Left hindlimb (tissue), 1 donor: ENCODE results near the gene SIRT3.

Source experiments
- DNase-seq: peaks from one replicate; pipeline ENCODE4 v3.0.0-alpha.2; 2018

The SIRT3 gene

DNA sequence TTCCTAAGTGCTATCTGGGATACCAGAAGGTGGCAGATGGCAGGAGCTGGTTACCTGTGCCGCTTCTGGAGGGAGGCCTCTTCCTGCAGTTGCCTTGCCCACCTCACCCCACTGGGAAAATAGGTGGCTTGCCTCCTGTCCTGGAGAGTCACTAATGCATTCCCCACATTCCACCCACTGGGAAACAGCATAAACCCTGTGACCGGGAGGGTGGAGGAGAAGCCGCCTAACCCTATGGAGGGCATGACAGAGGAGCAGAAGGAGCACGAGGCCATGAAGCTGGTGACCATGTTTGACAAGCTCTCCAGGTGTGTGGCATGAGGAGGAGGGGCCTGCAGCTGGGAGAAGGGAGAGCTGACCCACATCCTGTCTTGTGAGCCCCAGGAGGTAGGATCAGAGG lies 23.0 kb downstream of the SIRT3 start:
- DNase-seq = no peak

DNA sequence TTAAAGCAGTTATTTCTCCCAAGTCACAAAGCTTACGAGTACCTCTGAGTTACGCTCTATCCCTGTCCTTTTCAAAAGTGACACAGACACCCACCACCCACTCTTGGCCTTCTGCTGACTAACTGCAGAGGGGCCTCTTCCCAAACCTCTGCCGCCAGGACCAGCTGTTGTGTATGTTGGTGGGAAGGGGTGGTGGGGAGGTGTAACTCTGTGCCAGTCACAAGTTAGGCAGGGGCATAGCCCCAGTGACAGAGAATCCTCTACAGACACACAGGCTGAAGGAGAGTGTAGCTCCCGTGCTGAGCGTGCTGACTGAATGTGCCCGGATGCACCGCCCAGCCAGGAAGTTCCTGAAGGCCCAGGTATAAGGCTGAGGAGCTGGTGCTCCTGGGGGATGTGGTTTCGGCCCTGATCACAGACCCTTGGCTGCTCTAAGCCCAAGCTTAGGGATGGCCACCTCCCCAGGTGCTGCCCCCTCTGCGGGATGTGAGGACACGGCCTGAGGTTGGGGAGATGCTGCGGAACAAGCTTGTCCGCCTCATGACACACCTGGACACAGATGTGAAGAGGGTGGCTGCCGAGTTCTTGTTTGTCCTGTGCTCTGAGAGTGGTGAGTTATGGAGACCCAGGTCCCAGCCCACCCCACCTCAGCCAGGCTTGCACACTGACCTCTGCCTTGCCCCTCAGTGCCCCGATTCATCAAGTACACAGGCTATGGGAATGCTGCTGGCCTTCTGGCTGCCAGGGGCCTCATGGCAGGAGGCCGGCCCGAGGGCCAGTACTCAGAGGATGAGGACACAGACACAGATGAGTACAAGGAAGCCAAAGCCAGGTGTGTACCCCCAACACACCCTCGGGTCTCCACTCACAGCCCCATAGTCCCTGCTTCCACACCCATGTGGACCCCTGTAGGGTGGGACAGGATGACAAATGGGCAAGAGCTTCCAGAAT lies 23.7 kb downstream of the SIRT3 start:
- no peak for DNase-seq

DNA sequence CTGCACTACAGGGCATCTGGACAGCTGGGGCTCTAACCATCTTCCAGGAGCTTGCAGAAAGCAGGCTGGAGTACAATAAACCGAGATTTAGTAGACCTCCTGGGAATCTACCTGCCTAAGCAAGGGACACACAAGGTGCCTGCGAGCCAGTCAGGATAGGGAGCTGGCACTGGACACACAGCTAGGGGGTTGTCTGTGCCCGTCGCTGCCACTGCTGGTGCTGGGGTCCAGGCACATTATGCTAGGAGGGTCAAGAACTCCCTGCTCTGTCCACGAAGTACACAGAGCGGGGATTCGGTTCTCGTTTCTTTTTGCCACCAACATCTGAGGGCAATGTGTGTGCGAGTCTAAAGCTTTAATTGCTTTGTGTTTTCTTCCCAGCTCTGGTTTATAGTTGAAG lies 24.4 kb downstream of the SIRT3 start:
- DNase-seq = no peak

DNA sequence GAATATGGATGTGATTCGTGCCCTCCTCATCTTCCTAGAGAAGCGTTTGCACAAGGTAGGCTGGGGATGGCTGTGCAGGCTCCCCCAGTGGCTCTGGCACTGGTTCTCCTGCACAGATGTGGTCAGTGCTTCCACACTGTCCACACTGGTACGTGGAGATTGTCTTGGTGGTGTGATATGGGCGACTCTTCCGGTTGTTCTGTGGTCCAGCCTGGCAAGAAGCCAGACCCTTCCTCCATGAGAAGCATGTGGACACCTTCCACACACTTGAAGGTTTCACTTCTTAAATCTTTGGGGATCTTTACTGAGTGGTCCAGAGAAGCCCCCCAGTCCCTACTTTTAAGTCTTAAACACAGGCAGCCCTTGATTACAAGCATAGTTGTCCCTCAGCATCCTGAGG lies 24.8 kb downstream of the SIRT3 start:
- DNase-seq = no peak

DNA sequence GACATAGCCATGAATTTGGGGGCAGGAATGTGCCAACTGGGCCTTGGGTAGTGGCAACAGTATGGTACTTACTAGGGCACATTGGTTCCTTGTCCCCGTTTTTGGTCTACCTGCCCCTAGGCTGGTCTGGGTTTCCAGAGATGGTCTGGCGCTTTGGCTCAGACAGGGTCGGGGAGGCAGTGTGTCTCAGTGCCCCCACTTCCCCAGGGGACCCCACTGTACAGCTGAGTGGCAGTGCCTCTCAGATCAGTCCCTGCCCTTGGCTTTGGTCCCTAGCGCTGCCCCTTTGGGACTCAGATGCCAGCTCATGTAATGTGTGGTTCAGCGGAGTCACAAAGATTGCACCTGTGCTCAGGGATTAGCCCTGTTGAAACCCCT lies 25.4 kb downstream of the SIRT3 start:
- no peak for DNase-seq

DNA sequence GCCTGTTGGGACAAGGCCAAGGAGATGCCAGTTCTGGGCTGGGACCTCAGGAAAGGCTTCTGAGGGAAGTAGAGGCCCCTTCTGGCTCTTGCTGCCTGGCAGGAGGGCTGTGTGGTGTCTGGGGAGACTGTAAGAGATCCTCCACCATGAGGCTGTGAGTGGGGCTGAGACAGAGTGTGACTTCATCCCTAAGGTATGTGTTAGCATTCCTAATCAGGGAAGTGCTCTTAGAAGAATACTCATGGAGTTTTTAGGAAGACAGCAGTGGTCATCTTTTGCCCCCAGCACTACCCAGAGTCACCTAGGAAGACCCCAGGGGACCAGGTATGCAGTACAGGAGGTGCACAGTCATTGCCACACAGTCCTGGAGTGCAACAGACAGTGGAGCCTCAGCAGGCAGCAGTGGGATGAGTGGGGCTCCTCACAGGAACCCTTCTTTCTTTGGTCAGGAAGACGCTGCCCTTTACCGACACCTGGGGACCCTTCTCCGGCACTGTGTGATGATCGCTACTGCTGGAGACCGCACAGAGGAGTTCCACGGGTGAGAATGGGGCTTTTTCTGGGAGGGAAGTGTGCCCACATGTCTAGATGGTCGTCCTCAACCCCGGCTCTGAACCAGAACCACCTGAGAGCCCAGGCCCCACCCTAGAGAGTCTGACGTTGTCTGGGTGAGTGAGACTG lies 25.9 kb downstream of the SIRT3 start:
- no peak for DNase-seq

DNA sequence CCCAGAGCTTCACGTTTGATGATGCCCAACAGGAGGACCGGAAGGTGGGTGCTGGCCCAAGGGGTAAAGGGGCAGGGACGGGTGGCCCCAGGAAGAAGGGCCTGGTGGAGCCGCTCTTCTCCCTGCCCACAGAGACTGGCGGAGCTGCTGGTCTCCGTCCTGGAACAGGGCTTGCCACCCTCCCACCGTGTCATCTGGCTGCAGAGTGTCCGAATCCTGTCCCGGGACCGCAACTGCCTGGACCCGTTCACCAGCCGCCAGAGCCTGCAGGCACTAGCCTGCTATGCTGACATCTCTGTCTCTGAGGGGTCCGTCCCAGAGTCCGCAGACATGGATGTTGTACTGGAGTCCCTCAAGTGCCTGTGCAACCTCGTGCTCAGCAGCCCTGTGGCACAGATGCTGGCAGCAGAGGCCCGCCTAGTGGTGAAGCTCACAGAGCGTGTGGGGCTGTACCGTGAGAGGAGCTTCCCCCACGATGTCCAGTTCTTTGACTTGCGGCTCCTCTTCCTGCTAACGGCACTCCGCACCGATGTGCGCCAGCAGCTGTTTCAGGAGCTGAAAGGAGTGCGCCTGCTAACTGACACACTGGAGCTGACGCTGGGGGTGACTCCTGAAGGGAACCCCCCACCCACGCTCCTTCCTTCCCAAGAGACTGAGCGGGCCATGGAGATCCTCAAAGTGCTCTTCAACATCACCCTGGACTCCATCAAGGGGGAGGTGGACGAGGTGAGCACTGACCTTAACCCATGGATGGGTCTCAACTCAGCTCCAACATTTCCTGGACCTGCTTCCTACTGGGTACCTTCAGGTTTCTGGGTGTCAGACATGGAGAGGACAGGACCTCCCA lies 26.6 kb downstream of the SIRT3 start:
- no peak for DNase-seq

DNA sequence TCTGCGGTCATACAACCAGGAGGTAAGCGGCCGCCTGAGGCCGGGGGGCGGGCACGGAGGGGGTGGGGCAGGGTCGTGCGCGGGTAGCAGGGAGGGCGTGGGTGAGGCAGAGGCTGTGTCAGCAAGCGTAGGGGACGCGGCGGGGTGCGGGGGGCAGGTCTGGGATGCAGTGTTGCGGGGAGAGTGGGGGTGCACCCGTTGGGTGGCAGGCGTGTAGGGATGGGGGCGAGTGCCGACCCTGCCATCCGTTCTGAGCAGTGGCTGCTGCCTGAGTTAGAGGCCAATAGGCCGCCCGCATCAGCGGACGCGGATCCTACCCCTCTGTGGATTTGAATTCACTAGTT lies 27.3 kb downstream of the SIRT3 start:
- DNase-seq = no peak

DNA sequence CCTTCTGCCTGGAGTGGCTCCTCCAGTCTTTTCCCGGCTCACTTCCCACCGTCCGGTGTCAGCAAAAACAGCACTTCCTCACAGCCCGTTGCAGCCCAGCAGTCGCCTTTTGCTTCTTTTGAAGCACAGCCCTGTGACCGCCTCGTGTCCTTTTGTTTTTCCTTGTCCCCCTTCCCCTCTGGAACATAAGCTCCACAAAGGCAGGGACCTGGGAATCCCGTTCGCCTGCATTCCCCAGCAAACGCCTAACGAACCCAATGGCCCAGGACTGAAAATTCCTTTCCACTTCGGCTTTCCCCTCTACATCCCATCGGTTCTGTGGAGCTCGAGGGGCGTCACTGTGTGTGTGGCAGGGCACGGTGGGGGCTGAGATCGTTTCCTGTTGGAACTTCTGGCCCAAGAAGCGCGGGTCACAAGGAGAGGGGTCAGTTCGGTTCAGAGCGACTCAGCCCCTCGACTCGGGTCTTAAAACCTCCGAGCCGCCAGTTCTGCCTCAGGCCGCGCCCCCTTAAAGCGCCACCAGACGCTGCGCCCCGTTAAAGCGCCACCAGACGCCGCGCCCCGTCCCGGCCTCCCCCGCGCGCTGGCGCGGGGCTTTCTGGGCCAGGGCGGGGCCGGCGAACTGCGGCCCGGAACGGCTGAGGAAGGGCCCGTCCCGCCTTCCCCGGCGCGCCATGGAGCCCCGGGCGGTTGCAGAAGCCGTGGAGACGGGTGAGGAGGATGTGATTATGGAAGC lies 27.8 kb downstream of the SIRT3 start:
- DNase-seq = peak; percentile 84

DNA sequence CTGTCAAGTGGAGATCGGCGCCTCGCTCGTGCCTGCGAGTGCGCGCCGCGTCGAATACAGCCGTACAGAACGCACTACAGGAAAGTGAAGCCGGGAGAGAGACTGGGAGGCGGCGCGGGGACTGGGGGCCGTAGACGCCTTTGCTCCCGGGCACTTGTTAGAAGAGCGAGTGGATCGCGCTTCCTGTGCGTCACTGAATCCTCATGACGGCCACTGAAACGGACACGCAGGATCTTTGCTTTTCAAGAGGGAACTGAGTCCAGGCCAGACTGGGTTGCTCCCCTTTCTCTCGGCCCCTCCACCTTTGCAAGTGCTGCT lies 28.3 kb downstream of the SIRT3 start:
- no peak for DNase-seq

DNA sequence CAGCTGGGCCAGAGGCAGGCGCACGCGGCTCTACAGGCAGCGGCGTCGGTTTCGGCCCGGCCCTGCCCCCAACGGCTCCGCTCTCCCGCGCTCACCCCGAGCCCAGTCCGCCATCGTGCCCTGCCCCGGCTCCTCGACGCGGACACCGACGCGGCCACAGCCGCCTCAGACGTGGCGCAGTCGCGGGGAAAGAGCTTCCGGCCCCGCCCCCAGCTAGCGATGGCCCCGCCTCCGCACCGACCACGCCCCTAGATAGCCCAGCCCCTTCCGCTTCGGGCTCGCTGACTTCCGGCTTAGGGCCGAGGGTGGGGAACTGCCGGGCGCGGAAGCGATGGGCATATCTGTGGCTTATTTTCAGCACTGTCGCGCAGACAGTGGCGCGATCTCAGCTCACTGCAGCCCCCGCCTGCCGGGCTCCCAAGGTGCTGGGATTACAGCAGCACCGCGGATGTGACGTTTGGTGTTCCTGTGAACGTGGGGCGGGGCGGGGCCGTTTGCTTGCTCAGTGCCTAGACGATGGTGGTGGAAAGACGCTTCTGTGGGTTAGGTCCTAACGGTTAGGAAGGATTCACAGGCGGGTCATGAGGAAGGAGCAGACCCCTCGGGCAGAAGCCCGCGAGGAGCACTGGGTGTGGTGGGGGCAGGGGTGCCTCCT lies 28.8 kb downstream of the SIRT3 start, which contains the start of the genes BET1L and RIC8A:
TSS of gene BET1L (minus strand) at position 192 of the 655 bp plus-strand sequence. CDS start at position 114, 78 bp downstream.
TSS of gene RIC8A (plus strand) at position 501 of the 655 bp plus-strand sequence. CDS start 1,147 bp downstream, outside the sequence.
- peak; percentile 97 for DNase-seq

DNA sequence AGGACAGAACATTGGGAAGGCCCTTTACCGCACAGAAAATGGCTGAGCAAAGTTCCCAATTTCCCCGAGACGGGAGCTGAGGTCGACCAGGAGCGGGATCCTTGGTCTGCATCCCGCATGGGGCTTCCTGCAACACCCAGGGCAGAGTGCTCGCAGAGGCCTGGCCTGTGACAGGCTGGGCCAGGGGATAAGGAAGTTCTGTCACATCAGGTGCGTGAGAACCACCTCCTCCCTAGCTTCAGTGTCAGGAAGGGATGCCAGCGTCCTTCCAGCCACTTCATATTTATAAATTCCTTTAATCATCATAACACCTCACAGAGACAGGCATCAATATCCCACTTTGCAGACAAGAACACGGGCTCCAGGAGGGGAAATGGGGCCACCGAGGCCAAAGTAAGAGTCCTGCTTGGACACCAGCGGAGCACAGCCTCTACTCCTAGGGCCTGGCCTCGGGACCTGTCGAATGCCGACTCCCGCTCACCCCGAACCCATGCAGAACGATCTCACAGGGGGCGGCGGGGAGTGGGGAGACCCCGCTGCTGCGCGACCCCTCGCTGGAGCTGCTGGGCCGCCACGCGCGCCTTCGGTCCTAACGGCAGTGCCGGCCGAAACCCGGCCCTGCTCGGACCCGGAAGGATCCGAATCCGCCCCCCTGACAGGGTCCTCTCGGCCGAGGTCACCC lies 29.5 kb downstream of the SIRT3 start:
- DNase-seq = no peak

DNA sequence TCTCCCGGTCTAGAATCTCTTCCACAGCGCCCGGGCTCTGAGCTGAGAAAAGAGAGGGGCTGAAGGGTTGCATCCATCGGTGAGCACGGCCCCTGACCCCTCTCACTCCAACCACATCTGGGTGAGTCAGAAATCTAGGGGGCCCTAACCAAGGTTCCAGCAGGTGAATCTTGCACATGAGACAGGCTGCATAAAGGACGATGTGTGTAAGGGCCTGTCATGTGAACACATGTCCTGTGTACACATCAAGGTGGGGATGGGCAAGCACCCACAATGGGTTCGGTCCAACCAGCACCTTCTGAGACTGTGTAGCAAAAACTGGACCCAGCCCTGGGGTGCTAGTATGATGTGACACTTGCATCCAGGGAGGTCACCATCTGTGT lies 30.1 kb downstream of the SIRT3 start:
- no peak for DNase-seq

DNA sequence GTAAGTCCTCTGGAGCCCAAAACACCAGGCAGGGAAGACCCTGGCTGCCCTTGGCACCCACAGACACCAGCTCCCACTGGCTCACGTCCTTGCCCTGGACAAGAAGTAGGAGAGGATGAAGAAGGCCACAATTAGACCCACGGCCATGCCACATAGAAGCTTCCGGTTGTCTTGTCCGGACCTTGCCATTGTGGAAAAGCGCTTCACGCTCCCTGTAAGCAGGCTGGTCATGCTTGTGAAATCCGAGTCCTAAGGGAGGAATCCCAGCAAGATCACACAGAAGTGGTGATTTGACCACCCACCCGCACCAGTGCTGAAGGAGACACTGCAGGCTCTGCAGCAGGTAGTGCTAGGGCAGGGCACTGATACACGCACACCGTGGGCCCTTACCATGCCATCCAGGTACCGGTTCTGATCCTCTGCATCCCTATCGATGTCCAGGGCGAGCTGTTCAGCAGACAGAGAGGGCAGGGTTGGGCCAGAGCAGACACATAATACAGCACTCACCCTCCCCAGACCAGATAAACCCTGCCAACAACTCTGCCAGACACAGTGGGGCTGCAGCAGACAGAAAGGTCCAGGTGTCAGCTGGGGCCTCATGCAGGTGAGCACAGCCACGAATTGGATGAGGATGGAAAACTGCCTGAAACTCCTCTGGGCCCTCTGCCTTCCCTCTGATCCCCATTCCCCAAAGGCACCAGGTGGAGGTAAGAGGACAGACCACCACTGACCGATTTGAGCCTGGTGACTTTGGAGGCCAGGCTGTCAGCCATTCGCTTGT lies 30.7 kb downstream of the SIRT3 start:
- peak; percentile 17 for DNase-seq

DNA sequence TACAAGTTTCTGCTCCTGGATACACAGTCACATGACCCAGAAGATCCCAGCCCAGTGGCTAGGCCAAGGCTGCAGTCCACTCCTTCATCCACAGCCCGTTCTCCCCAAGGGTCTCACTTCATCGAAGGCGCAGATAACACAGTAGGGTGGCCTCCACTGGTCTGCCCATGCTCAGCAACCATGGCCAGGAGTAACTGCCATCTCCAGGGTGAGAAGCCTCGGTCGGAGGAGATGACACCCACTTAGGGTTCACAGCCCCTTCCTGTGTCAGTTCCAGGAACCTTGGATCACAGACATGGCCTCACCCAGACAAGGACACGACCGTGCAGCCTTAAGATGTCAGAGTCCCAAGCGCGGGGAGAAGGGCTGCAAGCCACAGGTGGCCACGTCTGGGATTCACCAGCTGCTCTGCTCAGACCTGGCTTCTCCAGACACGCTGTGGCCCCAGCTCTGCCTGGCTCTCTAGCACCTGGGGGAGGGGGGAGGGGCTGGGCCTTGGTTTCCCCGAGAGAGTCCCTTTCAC lies 31.5 kb downstream of the SIRT3 start:
- DNase-seq = peak; percentile 19

DNA sequence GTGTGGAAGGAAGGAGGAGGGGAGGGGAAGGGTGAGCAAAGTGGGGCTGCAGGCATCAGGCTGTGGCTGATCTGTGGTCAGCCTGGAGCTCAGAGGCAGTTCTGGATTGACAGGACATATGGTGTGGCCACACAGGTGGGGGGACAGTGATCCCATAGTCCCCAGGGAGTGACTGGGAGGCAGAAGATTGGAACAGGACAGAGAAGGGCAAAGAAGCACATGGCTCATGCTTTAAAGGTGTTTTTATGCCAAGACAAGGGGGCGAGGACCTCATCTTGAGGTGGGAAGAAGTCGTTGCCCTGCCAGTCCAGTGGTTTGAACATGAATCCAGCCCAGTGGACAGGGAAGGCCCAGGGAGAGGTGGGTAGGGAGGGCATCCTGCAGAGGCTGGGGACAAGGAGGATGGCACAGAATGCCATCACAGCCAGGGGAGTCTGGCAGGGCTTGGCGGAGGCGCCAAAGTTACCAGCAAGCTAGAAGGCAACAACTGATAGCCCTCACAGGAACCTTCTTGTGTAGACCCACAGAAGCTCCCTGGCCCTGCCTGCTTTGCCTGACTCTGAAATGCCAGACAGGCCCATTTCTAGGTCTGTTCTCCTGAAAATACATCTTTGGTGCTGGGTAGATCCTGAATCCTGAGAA lies 32.1 kb downstream of the SIRT3 start:
- peak; percentile 24 for DNase-seq

DNA sequence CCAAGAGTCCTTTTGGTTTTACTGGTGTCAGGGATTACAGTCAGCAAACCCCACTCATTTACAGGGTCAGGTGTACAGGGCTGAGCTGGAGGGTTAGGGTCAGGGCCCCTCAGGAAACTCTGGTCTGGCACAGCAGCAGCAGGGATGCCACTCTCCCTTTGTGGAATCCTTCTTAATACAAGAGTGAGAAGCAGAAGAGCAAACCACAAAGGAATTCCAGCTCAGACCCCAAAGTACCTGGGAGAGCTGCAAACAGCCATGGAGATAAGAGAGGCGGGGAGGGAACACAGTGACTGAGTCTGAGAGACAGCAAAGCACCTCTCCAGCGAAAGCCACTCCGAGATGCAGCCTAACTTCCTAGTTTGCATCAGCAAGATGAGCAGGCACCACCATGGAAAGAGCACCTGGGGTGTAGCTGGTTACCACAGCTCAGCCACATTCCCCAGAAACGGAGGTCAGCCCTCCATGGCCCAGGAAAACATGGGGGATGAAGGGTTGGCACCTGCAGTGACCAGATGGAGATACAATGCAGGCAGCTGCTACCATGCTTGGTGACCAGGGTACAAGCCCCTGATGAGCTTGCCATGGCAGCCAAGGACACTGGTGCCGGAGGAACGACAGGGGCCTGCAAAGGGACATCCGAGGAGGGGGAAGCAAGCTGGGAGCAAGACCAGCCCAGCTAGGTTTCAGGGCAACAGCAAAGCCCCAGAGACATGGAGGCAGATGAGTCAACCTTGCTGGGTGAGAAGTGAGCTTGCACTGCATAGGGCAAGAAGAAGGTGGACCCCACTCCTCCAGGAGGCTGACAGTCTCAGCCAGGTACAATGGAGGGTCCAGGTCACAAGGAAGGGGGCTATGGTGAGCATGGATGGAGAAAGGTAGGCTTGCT lies 32.8 kb downstream of the SIRT3 start:
- no peak for DNase-seq

DNA sequence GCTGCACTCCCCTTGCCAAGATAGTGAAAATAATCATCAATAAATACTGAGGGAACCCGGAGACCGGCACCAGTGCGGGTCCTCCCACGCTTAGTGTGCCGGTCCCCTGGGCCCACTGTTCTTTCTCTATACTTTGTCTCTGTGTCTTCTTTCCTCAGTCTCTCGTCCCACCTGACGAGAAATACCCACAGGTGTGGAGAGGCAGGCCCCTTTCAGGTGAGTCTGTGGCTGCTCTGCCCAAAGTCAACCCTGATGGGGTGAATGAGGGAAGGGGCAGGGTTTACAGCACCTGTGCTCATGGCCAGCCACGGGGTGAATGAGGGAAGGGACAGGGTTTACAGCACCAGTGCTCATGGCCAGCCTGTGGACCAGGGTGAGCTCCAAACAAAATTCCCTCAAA lies 33.7 kb downstream of the SIRT3 start:
- no peak for DNase-seq

DNA sequence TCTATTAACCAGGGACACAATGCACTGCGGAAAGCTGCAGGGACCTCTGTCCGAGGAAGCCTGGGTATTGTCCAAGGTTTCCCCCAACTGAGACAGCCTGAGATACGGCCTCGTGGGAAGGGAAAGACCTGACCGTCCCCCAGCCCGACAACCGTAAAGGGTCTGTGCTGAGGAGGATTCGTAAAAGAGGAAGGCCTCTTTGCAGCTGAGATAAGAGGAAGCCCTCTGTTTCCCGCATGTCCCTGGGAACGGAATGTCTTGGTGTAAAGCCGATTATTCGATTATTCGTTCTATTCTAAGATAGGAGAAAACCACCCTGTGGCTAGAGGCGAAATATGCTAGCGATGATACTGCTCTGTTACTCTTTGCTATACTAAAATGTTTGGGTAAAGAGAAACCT lies 34.2 kb downstream of the SIRT3 start:
- DNase-seq = no peak
